Endometrial microvascular endothelial cells (primary cell): ENCODE results near the gene PGLYRP3. TPM values are rescaled to one million over a fixed set of nuclear protein-coding genes. Genes with fewer than 3 reads are reported as not detected.
"Not testable (repeated sequence)": the region's sequence is repeated elsewhere in the genome, so short reads cannot be mapped to it uniquely, and the experiment has no call there.

Experiments used
- in situ Hi-C: cut with HindIII; loops from 2 replicates; pipeline ENCODE4 v1.10.0; 2017; ENCODE audit warnings: low sequenced_read_pairs, low pct_unique_long_range_greater_than_20kb; ENCODE audit errors: inconsistent ontology term
- total RNA-seq: library from RNA; depleted of rRNA; stranded (reverse); fragments of >200 nt; gene quantifications from one replicate; pipeline ENCODE4 v1.2.3, GENCODE V29; 2015; ENCODE audit errors: inconsistent ontology term

Gene PGLYRP3
- total RNA-seq, 1 donor from 2014 or later = not detected

- in situ Hi-C loops = no loop called here
Measured at GRCh38 chr1:153336650-153337049, 23.9 kb upstream of the PGLYRP3 start.

GRCh38 chr1:153333902-153334301 lies 21.1 kb upstream of the PGLYRP3 start:
- in situ Hi-C loops = no loop called here

GRCh38 chr1:153324912-153325311 lies 12.2 kb upstream of the PGLYRP3 start:
- in situ Hi-C loops = no loop called here

GRCh38 chr1:153322568-153322967 lies 9.8 kb upstream of the PGLYRP3 start:
- in situ Hi-C loops = no loop called here

- in situ Hi-C loops = not testable (repeated sequence)
Measured at GRCh38 chr1:153318145-153318544, 5.4 kb upstream of the PGLYRP3 start.

- in situ Hi-C loops = not testable (repeated sequence)
Measured at GRCh38 chr1:153316013-153316412, 3.3 kb upstream of the PGLYRP3 start.

GRCh38 chr1:153314388-153314787 lies 1.6 kb upstream of the PGLYRP3 start:
- in situ Hi-C loops = not testable (repeated sequence)

- in situ Hi-C loops = no loop called here
Measured at GRCh38 chr1:153313288-153313687, 536 bp upstream of the PGLYRP3 start.

- in situ Hi-C loops = no loop called here
Measured at GRCh38 chr1:153310526-153310925, 2.2 kb downstream of the PGLYRP3 start.

GRCh38 chr1:153309441-153309840 lies 3.3 kb downstream of the PGLYRP3 start:
- in situ Hi-C loops = no loop called here

GRCh38 chr1:153308540-153308939 lies 4.2 kb downstream of the PGLYRP3 start:
- in situ Hi-C loops = no loop called here

GRCh38 chr1:153307221-153307600 lies 5.5 kb downstream of the PGLYRP3 start:
- in situ Hi-C loops = no loop called here

GRCh38 chr1:153306303-153307220 lies 6.2 kb downstream of the PGLYRP3 start:
- in situ Hi-C loops = no loop called here

- in situ Hi-C loops = no loop called here
Measured at GRCh38 chr1:153305682-153306081, 7.1 kb downstream of the PGLYRP3 start.

- in situ Hi-C loops = no loop called here
Measured at GRCh38 chr1:153302308-153302707, 10.4 kb downstream of the PGLYRP3 start.

- in situ Hi-C loops = no loop called here
Measured at GRCh38 chr1:153293851-153294250, 18.9 kb downstream of the PGLYRP3 start.

GRCh38 chr1:153293480-153293775 lies 19.3 kb downstream of the PGLYRP3 start:
- in situ Hi-C loops = no loop called here

- in situ Hi-C loops = no loop called here
Measured at GRCh38 chr1:153292740-153293479, 19.8 kb downstream of the PGLYRP3 start.

- in situ Hi-C loops = no loop called here
Measured at GRCh38 chr1:153292185-153292584, 20.6 kb downstream of the PGLYRP3 start.

GRCh38 chr1:153291514-153291913 lies 21.2 kb downstream of the PGLYRP3 start:
- in situ Hi-C loops = no loop called here
